M059J (cell line): ENCODE results near the gene BAIAP2L1. TPM values are rescaled to one million over a fixed set of nuclear protein-coding genes. Genes with fewer than 3 reads are reported as not detected.
"Not testable (repeated sequence)": the region's sequence is repeated elsewhere in the genome, so short reads cannot be mapped to it uniquely, and the experiment has no call there.

Experiments used
- DNase-seq: peaks from one replicate; pipeline ENCODE4 v3.0.0-alpha.2; 2012; ENCODE audit warnings: low read depth
- total RNA-seq: library from RNA; depleted of rRNA; stranded (reverse); fragments of >200 nt; shearing (Covaris generic); gene quantifications from 2 replicates; pipeline ENCODE4 v1.2.3, GENCODE V29; 2014

The BAIAP2L1 gene
- total RNA-seq, 1 experiment from 2014 or later = 28.7 TPM

DNA sequence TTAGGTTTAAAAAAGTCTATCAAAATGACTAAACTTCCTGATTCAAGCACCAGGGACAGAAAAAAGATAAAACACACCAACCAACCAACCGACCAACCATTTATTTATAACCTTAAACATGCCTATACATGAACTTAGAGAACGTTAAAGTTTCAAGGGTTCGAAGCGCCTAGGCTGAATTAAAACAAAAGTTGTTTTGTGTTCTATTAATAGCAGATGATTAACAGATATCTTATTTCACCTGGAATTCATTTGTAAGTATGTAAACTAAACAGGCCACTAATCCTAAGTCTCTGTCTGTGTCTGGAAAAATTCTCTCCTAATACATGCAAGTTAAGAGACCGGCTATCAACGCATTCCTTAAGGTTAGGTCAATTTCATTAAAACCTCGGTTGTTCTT, 1.4 kb downstream of the BAIAP2L1 start:
- peak; percentile 27 for DNase-seq

- DNase-seq = no peak
Measured at GRCh38 chr7:98398567-98399372, 2.1 kb downstream of the BAIAP2L1 start.

- no peak for DNase-seq
Measured at GRCh38 chr7:98396768-98397167, 4.1 kb downstream of the BAIAP2L1 start.

- DNase-seq = no peak
Measured at GRCh38 chr7:98395951-98396350, 4.9 kb downstream of the BAIAP2L1 start.

- no peak for DNase-seq
Measured at GRCh38 chr7:98395481-98395880, 5.4 kb downstream of the BAIAP2L1 start.

DNA sequence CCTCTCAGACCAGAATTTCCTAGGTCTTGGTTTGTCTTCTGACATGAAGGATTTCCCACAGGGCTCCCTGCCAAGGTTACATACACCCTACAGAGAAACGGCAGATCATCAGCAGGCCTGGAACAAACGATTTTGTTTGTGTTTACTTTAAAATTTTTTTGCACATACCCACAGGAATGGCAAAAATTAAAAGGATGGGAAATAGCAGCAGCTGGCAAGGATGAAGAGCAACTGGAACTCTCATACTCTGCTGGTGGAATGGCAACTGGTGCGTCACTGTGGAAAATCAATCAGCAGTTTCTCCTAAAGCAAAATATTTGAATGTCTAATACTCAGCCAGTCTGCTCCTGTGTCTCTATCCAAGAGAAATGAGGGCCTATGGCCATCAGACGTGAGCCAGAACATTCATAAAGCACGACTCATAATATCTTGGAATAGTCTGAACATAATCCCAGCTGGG, 6.5 kb downstream of the BAIAP2L1 start:
- peak; percentile 81 for DNase-seq

GRCh38 chr7:98387544-98388226, 13.2 kb downstream of the BAIAP2L1 start:
- DNase-seq = no peak

DNA sequence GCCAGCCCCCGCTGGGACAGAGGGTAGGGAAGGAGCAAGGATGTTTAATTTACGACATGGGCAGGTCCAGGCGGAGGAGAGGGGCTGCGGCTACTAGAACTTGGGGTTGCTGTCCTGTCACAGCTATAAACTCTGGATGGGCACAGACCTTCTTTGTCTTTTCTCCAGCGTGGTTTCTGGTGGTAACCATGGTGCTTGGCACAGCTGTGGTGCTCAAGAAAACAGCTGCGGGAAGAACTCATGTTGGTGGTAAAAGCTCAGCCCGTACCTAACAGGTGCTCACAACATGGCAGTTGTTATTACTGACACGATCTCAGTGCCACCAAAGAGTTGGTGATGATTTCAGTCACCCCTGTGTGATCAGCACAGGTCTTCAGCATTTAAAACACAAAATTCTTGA, 13.8 kb downstream of the BAIAP2L1 start:
- no peak for DNase-seq

GRCh38 chr7:98385532-98385931, 15.4 kb downstream of the BAIAP2L1 start:
- not testable (repeated sequence) for DNase-seq

GRCh38 chr7:98378210-98378819, 22.6 kb downstream of the BAIAP2L1 start:
- DNase-seq = no peak

DNA sequence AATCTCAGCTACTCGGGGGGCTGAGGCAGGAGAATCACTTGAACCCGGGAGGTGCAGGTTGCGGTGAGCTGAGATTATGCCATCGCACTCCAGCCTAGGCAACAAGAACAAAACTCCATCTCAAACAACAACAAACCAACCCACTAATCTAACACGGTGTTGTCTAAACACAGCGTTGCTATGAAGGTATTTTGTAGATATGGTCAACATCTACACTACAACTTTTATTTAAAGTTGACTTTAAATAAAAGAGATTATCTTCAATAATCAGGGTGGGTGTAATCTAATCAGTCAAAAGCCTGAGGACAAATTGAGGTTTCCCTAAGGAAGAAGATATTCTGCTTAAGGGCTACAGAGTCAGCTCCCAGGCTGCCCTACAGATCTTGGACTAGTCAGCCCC, 24.2 kb downstream of the BAIAP2L1 start:
- peak; percentile 15 for DNase-seq

- no peak for DNase-seq
Measured at GRCh38 chr7:98375664-98376063, 25.2 kb downstream of the BAIAP2L1 start.

DNA sequence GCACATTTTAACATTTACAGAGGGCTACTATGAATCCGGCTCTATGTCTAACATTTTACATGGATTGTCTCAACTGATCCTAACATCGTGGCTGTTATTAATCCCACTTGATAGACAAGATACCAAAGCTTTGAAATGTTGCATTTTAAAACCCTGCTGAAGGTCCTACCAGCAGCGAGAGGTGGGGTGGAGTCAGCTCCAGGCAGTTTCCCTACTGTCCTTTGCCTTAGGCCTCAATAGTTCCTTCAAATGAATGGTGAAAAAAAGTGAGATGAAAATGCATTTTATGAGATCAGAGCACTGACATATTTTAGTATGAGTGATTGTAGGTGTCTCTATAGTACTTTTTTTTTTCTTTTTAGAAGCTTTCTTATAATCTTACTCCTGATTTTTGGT, 26.6 kb downstream of the BAIAP2L1 start:
- DNase-seq = no peak

GRCh38 chr7:98372993-98373392, 27.9 kb downstream of the BAIAP2L1 start:
- peak; percentile 92 for DNase-seq

GRCh38 chr7:98369726-98370125, 31.2 kb downstream of the BAIAP2L1 start:
- DNase-seq = peak; percentile 26

- DNase-seq = no peak
Measured at GRCh38 chr7:98368716-98369115, 32.2 kb downstream of the BAIAP2L1 start.

DNA sequence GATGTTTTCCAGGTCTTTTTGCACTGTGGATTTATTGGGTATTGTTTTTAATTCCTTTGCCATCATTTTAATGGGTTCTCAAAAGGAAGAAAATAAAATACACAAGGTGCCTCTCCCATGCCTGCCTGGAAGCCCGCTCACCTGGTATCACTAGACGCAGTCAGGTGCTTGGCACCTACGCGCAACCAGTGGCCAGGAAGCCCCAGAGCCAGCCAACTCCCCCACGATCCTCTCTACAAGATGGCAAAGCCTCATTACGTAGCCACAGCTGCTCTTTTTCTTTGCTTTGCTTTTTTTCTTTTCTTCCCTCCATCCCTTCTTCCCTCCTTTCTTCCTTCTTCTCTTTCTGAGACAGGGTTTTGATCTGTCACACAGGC, 34.3 kb downstream of the BAIAP2L1 start:
- DNase-seq = no peak

GRCh38 chr7:98365863-98366561, 34.9 kb downstream of the BAIAP2L1 start:
- no peak for DNase-seq

DNA sequence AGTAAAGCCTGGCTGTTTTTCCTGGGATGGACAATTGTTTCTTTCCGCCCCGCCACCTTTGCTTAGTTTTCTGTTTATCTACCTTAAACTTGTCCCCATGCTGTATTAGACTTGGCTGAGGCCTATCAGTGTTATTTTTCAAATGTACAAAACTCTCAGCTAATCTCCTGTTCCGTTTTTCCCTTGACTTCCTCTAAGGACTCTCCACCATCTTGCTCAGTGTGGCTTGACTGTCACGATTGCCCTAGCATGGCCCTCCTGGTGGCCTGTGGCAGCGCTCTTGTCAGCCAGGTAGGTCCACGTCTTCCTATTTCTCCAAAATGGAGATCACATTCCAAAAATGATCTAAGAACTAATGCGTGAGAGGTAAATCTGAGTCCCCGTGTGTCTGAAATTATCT, 36.7 kb downstream of the BAIAP2L1 start:
- no peak for DNase-seq

DNA sequence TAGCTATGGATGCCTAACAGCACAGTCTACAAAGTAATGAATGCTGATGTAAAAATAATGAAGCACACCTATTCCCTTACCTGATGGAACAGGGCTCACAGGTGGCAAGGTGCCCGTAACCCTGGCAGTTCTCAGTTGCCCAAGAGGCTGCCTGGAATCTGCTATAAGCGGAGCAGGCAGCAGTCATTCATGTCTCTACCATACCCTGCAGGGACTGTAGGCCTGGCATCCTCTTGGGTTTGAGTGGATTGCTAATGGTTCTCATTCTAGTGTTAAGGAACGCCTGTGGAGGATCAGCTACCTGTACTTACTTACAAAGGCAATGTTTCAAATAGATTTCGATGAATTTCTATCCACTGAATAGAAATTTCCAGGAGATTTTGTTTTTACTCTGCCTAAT, 38.4 kb downstream of the BAIAP2L1 start:
- DNase-seq = no peak

GRCh38 chr7:98360221-98361130, 40.4 kb downstream of the BAIAP2L1 start:
- DNase-seq = peak; percentile 43
